GM18498 (cell line): ENCODE results near the gene SMAP1.
"Not testable (repeated sequence)": the region's sequence is repeated elsewhere in the genome, so short reads cannot be mapped to it uniquely, and the experiment has no call there.

Experiments
- ATAC-seq: cut with Tn5 transposase; IDR thresholded peaks from one replicate; pipeline ENCODE4 v1.9.1; 2021; ENCODE audit warnings: mild to moderate bottlenecking, moderate library complexity; ENCODE audit not compliant: unreplicated experiment

SMAP1 gene

GRCh38 chr6:70738028-70738427 lies 70.3 kb downstream of the SMAP1 start:
- no peak for ATAC-seq

GRCh38 chr6:70739534-70739933 lies 71.9 kb downstream of the SMAP1 start:
- ATAC-seq = no peak

DNA sequence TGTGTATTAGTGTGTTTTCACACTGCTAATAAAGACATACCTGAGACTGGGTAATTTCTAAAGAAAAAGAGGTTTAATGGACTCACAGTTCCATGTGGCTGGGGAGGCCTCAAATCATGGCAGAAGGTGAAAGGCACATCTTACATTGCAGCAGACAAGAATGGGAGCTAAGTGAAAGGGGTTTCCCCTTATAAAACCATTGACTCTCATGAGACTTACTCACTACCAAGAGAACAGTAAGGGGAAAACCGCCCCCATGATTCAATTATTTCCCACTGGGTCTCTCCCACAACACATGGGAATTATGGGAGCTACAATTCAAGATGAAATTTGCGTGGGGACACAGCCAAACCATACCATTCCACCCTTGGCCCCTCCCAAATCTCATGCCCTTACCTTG lies 73.1 kb downstream of the SMAP1 start:
- not testable (repeated sequence) for ATAC-seq

GRCh38 chr6:70742462-70742861 lies 74.8 kb downstream of the SMAP1 start:
- not testable (repeated sequence) for ATAC-seq

- ATAC-seq = no peak
These were observed 86.2 kb downstream of the SMAP1 start for GRCh38 chr6:70753870-70754380.

DNA sequence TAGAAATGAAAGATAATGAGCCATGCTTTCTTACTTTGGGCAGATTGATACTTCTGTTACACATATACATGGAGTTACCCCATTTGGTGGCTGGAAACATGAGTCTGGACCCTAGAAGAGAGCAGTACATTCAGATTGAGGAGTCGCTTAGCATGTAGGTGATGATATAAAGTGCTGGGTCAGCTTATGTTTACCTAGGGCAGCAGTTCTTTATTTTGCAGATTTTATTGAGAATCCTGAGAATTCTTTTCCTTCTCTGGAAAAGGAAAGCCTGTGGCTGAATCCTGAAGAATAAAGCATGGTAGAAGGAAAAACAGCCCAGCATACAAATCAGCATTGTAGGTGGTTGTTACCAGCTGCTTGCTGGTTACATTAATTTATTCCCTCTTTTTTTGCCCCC lies 91.2 kb downstream of the SMAP1 start:
- ATAC-seq = no peak

DNA sequence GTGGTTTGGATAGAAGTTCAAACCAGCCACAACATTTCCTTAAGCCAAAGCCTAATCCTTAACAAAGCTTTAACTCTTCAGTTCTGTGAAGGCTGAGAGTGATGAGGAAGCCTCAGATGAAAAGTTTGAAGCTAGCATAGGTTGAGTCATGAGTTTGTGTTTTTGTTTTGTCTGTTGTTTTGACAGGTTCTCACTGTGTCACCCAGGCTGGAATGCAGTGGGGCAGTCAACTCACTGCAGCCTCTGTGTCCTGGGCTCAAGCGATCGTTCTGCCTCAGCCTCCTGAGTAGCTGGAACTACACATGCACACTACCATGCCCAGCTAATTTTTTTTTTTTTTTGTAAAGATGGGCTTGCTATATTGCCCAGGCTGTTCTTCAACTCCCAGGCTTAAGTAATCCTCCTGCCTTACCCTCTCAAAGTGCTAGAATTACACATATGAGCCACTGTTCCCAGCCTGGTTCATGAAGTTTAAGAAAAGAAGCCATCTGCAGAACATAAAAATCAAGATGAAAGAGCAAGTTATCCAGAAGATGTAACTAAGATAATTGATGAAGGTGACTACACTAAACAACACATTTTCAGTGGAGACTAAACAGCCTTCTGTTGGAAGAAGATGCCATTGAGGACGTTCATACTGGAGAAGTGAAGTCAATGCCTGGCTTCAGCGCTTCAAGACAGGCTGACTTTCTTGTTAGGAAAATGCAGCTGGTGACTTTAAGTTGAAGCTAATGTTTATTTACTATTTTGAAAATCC lies 96.2 kb downstream of the SMAP1 start:
- no peak for ATAC-seq

- ATAC-seq = no peak
These were observed 97.0 kb downstream of the SMAP1 start for GRCh38 chr6:70764706-70765105.

GRCh38 chr6:70771351-70771750 lies 103.7 kb downstream of the SMAP1 start:
- not testable (repeated sequence) for ATAC-seq

DNA sequence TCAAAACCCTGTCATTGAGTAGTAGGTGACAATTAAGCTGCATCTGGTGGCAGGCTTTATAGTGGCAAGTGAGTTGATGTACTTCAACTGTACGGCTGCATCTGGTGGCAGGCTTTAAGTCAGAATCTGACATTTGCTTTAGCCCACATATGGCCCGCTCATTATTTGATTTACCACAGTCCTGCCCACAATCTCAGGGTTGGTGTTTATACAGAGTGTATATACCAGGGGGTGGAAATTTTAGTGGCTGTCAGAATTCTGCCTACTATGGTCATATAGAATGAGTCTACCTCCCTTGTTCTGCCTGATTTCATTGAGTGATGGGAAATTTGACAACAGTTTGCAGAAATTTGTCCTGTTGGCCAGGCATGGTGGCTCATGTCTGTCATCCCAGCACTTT lies 112.3 kb downstream of the SMAP1 start:
- no peak for ATAC-seq

- no peak for ATAC-seq
These were observed 123.0 kb downstream of the SMAP1 start for GRCh38 chr6:70790483-70791224.

DNA sequence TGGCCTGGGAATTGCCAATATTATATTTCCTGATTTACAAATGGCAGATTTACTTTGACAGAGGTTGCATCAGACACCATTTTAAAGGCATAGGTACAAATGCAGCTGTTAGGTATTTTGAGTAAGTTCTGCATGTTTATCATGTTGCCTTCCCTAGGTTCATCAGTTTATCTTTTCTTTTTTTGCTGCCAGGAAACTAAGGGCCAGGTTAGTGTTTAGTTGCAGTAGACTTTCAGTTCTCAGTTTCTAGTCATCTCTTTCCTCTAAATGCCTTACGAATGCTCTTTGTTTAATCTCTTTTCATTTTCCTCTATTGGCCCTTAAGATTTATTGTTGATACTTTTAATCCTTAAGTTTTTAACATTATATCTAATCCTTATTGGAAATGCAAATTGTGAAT lies 129.9 kb downstream of the SMAP1 start:
- peak; percentile 97 for ATAC-seq

DNA sequence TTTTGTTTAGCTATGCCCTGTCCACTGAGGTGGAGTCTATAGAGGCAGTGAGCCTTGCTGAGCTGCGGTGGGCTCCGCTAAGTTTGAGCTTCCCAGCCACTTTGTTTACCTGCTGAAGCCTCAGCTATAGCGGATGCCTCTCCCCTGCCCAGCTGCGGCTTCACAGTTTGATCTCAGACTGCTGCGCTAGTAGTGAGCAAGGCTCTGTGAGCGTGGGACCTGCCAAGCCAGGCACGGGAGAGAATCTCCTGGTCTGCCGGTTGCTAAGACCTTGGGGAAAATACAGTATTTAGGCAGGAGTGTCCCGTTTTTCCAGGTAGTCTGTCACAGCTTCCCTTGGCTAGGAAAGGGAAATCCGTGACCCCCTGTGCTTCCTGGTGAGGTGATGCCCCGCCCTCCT lies 138.4 kb downstream of the SMAP1 start:
- ATAC-seq = no peak

- no peak for ATAC-seq
These were observed 144.1 kb downstream of the SMAP1 start for GRCh38 chr6:70811788-70812187.

DNA sequence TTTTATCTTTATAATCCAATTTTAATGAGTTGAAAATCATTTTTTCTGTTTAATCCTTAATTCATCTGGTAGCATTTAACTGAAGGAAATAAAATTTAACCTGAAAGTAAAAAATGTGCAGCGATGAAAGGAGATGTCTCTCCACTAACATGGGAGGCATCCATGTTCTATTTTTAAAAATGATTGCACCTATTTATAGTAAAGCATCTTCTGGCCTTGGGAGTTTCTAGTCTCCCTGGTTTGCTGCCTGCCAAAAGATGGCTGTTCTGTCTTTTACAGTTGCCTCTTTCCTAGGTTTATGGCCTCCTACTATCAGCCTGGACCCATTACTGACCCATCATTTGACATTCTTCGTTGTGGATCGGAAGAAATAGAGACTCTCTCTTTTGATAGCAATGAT lies 146.2 kb downstream of the SMAP1 start:
- no peak for ATAC-seq

DNA sequence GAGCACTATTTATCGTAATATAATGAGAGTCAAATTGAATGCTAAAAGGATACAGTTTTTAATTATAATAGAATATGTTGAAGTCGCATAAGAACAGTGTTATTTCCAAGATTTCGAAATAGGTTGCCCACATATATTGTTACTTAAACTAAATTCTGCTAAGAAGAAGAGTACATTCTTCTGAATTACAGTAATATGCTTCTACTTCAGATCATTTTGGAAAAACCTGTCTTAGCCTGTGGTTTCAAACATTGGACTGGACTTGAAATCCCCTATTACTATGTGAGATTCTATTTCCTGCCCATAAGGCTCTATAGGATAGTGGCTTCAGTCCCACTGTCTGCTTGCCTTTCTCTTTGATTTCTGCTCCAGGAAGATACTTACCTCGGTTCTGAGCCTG lies 152.0 kb downstream of the SMAP1 start:
- no peak for ATAC-seq

DNA sequence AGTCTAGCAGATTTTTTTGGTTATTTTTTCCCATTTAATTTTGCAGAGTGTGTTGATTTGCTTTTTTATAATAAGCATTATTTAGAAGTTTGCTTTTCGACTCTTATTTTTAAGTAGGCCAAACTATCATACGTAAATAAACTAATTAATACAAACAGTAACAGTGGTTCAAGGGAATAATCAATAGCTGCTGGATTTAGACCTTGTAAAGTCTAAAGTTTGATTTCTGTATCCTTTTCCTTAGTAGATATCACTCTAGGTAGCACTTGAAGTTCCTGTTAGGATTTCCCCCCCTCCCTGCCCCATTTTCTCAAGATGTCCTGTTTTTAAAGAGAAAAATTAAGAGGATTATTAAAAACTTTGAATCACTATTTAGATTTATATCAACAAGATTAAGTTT lies 153.1 kb downstream of the SMAP1 start:
- ATAC-seq = no peak

GRCh38 chr6:70821751-70822150 lies 154.1 kb downstream of the SMAP1 start:
- ATAC-seq = no peak

DNA sequence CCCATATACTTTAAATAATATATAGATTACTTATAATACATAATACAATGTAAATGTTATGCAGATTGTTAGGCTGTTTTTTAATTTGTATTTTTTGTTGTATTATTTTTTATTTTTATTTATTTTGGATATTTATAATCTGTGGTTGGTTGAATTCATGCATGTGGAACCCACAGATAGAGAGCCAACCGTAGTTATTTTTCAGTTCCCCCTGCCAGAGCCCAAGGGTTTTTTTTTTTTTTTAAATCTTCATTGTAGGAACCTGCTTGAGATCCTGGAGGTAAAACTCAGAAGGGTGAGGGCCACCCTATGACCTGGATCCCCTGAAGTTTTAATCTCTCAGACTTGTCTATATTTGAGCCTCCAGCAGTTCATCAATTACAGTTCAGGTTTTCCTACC lies 156.0 kb downstream of the SMAP1 start:
- no peak for ATAC-seq

GRCh38 chr6:70831427-70831826 lies 163.7 kb downstream of the SMAP1 start:
- no peak for ATAC-seq

- no peak for ATAC-seq
These were observed 166.8 kb downstream of the SMAP1 start for GRCh38 chr6:70834520-70834919.

DNA sequence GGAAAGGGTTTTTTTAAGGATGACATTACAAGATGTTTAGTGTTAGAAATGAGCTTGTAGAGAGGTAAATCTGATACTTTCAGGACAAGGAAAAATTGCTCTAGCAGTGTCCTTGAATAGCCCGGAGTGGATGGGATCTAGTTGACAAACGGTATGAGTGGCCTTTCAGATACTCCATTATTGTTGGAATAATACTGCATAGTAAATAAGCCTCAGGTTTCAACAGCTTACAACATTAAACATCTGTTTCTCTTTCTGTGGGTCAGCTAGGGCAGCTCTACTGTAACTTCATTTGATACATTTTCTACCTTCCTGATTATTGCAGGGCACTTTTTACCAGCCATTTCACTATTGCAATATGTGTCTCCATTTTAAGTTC lies 171.2 kb downstream of the SMAP1 start:
- ATAC-seq = no peak
